GDM1 (cell line): ENCODE data around the gene PIP4K2C.

Source experiments
- DNase-seq: peaks from one replicate; lab custom pipeline; 2025; lab: John Stamatoyannopoulos, UW

Gene PIP4K2C

GRCh38 chr12:57590864-57591781, at the start of gene PIP4K2C:
Gene PIP4K2C, plus strand, starts transcription at chr12:57591192. Its CDS starts 98 bp downstream, at chr12:57591290.
- peak; percentile 25 for DNase-seq

GRCh38 chr12:57541717-57542116, 49.3 kb upstream of the PIP4K2C start:
- DNase-seq, result no peak

- no peak for DNase-seq
Measured at GRCh38 chr12:57543581-57543980, 47.4 kb upstream of the PIP4K2C start.

- no peak for DNase-seq
Measured at GRCh38 chr12:57545809-57546437, 45.1 kb upstream of the PIP4K2C start.

- DNase-seq, result peak; percentile 93
Measured at GRCh38 chr12:57546438-57547287, 44.3 kb upstream of the PIP4K2C start, which contains the start of gene DCTN2. Gene DCTN2, minus strand, starts transcription at chr12:57547192. Its CDS starts 129 bp downstream, at chr12:57547063.

GRCh38 chr12:57547288-57548012, 43.5 kb upstream of the PIP4K2C start:
- DNase-seq, result no peak

- no peak for DNase-seq
Measured at GRCh38 chr12:57548013-57548315, 43.0 kb upstream of the PIP4K2C start.

- DNase-seq, result no peak
Measured at GRCh38 chr12:57548488-57548887, 42.5 kb upstream of the PIP4K2C start.

- DNase-seq, result no peak
Measured at GRCh38 chr12:57549203-57549908, 41.6 kb upstream of the PIP4K2C start.

GRCh38 chr12:57549909-57550640, 40.9 kb upstream of the PIP4K2C start, which contains the start of gene KIF5A:
Gene KIF5A, plus strand, starts transcription at chr12:57550044. Its CDS starts 228 bp downstream, at chr12:57550272.
- DNase-seq, result no peak

GRCh38 chr12:57550641-57551549, 40.1 kb upstream of the PIP4K2C start:
- DNase-seq, result no peak

- DNase-seq, result no peak
Measured at GRCh38 chr12:57551637-57552305, 39.2 kb upstream of the PIP4K2C start.

GRCh38 chr12:57552306-57552651, 38.7 kb upstream of the PIP4K2C start:
- no peak for DNase-seq

GRCh38 chr12:57552835-57553313, 38.1 kb upstream of the PIP4K2C start:
- no peak for DNase-seq

- DNase-seq, result no peak
Measured at GRCh38 chr12:57553343-57554202, 37.4 kb upstream of the PIP4K2C start.

GRCh38 chr12:57554453-57554852, 36.5 kb upstream of the PIP4K2C start:
- no peak for DNase-seq

- DNase-seq, result no peak
Measured at GRCh38 chr12:57554897-57555296, 36.1 kb upstream of the PIP4K2C start.

- no peak for DNase-seq
Measured at GRCh38 chr12:57558864-57559263, 32.1 kb upstream of the PIP4K2C start.
